Activated B cell treated with CpG ODN at 0.5 μM for 24 hours (primary cell): ENCODE data around the gene LPIN1. TPM values are rescaled to one million over a fixed set of nuclear protein-coding genes. Genes with fewer than 3 reads are reported as not detected.
"Not testable (repeated sequence)": the region's sequence is repeated elsewhere in the genome, so short reads cannot be mapped to it uniquely, and the experiment has no call there.

Experiments used
- ATAC-seq: fragments of 200-7000 bp; cut with Tn5 transposase; one replicate; pipeline ENCODE4 v1.10.0; 2021; ENCODE audit warnings: low read depth, mild to moderate bottlenecking, moderate library complexity
- CTCF ChIA-PET: fragments of 350-600 bp; sonication (Branson Sonifier 250); formaldehyde crosslinking; loops from one replicate; lab custom pipeline; 2021; ENCODE audit warnings: antibody characterized with exemption; lab: Charles Lee
- POLR2A ChIA-PET: fragments of 350-600 bp; sonication (Branson Sonifier 250); formaldehyde crosslinking; loops from one replicate; lab custom pipeline; 2021; ENCODE audit warnings: antibody characterized with exemption; lab: Charles Lee
- DNase-seq: peaks from one replicate; pipeline ENCODE4 v3.0.0; 2022
- H3K27ac Mint-ChIP-seq: one replicate; pipeline ENCODE4 v1.8.0; 2020; ENCODE audit warnings: mixed read lengths
- H3K27me3 Mint-ChIP-seq: one replicate; pipeline ENCODE4 v1.8.0; 2021; ENCODE audit warnings: mixed read lengths
- H3K36me3 Mint-ChIP-seq: one replicate; pipeline ENCODE4 v1.8.0; 2021; ENCODE audit warnings: low read depth, mixed read lengths
- H3K4me1 Mint-ChIP-seq: one replicate; pipeline ENCODE4 v1.8.0; 2021; ENCODE audit warnings: mixed read lengths
- H3K4me3 Mint-ChIP-seq: one replicate; pipeline ENCODE4 v1.8.0; 2020; ENCODE audit warnings: mild to moderate bottlenecking, mixed read lengths
- H3K9me3 Mint-ChIP-seq: one replicate; pipeline ENCODE4 v1.8.0; 2020; ENCODE audit warnings: mixed read lengths
- CTCF ChIP-seq: fragments of 200-600 bp; IDR thresholded peaks from one replicate; pipeline ENCODE4 v1.8.0; 2022; ENCODE audit warnings: antibody characterized with exemption, mild to moderate bottlenecking
- intact Hi-C: fragments of 100-400 bp; cut with micrococcal nuclease; formaldehyde crosslinking; loops from one replicate; pipeline ENCODE4 v1.15.1; 2024
- total RNA-seq: library from RNA; stranded (reverse); gene quantifications from 2 replicates; pipeline ENCODE4 v1.2.3, GENCODE V29; 2022

The LPIN1 gene
- total RNA-seq, 1 donor from 2014 or later, result 74.3 TPM

GRCh38 chr2:11839916-11840315, 93.5 kb downstream of the LPIN1 start:
- ChIA-PET CTCF (no interaction called here), POLR2A (interaction anchor here (0.6 kb wide), 1 partner anchor 168 kb away, joined by 3 read pairs; no protein-coding TSS in a partner anchor)
- Mint-ChIP-seq H3K36me3 (no peaks in the 10 kb centered on the region), H3K27me3 (no peaks in the 10 kb centered on the region), H3K4me1 (no peaks in the 10 kb centered on the region), H3K9me3 (no peaks in the 10 kb centered on the region), H3K27ac (no peak overlapping the region), H3K4me3 (no peak overlapping the region)
- intact Hi-C loops, result loop anchor here (10.0 kb wide), 1 partner anchor 575 kb away; no protein-coding TSS in a partner anchor
- TF ChIP-seq CTCF, result no peak
- DNase-seq, result no peak
- ATAC-seq, result no peak

GRCh38 chr2:11842336-11842735, 95.9 kb downstream of the LPIN1 start:
- no peak for DNase-seq
- ChIA-PET POLR2A (interaction anchor here (0.7 kb wide), 1 partner anchor 278 kb away, joined by 3 read pairs; no protein-coding TSS in a partner anchor), CTCF (no interaction called here)
- no peaks in the 10 kb centered on the region for H3K4me1 Mint-ChIP-seq
- no peak for TF ChIP-seq CTCF
- H3K36me3 Mint-ChIP-seq, result no peaks in the 10 kb centered on the region
- no peaks in the 10 kb centered on the region for H3K9me3 Mint-ChIP-seq
- no peaks in the 10 kb centered on the region for H3K27me3 Mint-ChIP-seq
- ATAC-seq, result no peak
- intact Hi-C loops, result no loop called here
- no peak overlapping the region for H3K27ac Mint-ChIP-seq
- no peak overlapping the region for H3K4me3 Mint-ChIP-seq

GRCh38 chr2:11844798-11845197, 98.4 kb downstream of the LPIN1 start:
- ATAC-seq, POLR2A ChIA-PET, H3K36me3 Mint-ChIP-seq, H3K27ac Mint-ChIP-seq, H3K4me3 Mint-ChIP-seq, CTCF ChIA-PET, H3K27me3 Mint-ChIP-seq, DNase-seq, H3K9me3 Mint-ChIP-seq, H3K4me1 Mint-ChIP-seq, intact Hi-C loops: not testable (repeated sequence)

GRCh38 chr2:11847935-11848334, 101.5 kb downstream of the LPIN1 start:
- H3K27me3 Mint-ChIP-seq, DNase-seq, CTCF ChIA-PET, ATAC-seq, H3K9me3 Mint-ChIP-seq, H3K36me3 Mint-ChIP-seq, intact Hi-C loops, H3K27ac Mint-ChIP-seq, H3K4me3 Mint-ChIP-seq: not testable (repeated sequence)
- POLR2A ChIA-PET, result interaction anchor here (1.2 kb wide), 1 partner anchor 869 kb away, joined by 3 read pairs; the partner anchor contains the start of gene TRIB2
- H3K4me1 Mint-ChIP-seq, result peaks cover 11% of the 10 kb centered on the region

GRCh38 chr2:11850082-11850481, 103.7 kb downstream of the LPIN1 start:
- TF ChIP-seq CTCF, result no peak
- Mint-ChIP-seq H3K4me1 (peaks cover 23% of the 10 kb centered on the region), H3K27me3 (no peaks in the 10 kb centered on the region), H3K36me3 (peaks cover 5% of the 10 kb centered on the region), H3K9me3 (peaks cover 5% of the 10 kb centered on the region), H3K27ac (no peak overlapping the region), H3K4me3 (no peak overlapping the region)
- DNase-seq (no peak), ATAC-seq (no peak)
- intact Hi-C loops, result no loop called here
- CTCF ChIA-PET, result no interaction called here
- POLR2A ChIA-PET, result no interaction called here

GRCh38 chr2:11852526-11853196, 106.2 kb downstream of the LPIN1 start:
- DNase-seq (no peak), ATAC-seq (no peak)
- peaks cover 4% of the 10 kb centered on the region for H3K9me3 Mint-ChIP-seq
- H3K36me3 Mint-ChIP-seq, result peaks cover 3% of the 10 kb centered on the region
- no peaks in the 10 kb centered on the region for H3K27me3 Mint-ChIP-seq
- CTCF ChIA-PET, result interaction anchor here (1.0 kb wide), 1 partner anchor 10 kb away, joined by 3 read pairs; no protein-coding TSS in a partner anchor
- intact Hi-C loops, result no loop called here
- POLR2A ChIA-PET, result no interaction called here
- no peak overlapping the region for H3K4me3 Mint-ChIP-seq
- TF ChIP-seq CTCF, result no peak
- peaks cover 49% of the 10 kb centered on the region for H3K4me1 Mint-ChIP-seq
- no peak overlapping the region for H3K27ac Mint-ChIP-seq
